ENCODE data around the gene TXLNG. TPM values are rescaled to one million over a fixed set of nuclear protein-coding genes. Genes with fewer than 3 reads are reported as not detected.

TXLNG gene
- total RNA-seq, 1 experiment from 2014 or later: 39.2 TPM

GRCh38 chrX:16868920-16869319, 82.7 kb downstream of the TXLNG start:
- peak overlapping the region; percentile 98 for H3K27ac ChIP-seq
- H3K4me1 ChIP-seq: 0 out of 2 replicates have a peak, but pooled peaks cover 4% of the 10 kb centered on the region
- H3K27me3 ChIP-seq: no peaks in the 10 kb centered on the region
- H3K36me3 ChIP-seq: peaks cover 42% of the 10 kb centered on the region
- DNase-seq: no peak
- peak overlapping the region; percentile 97 for H3K4me3 ChIP-seq
- no peaks in the 10 kb centered on the region for H3K9me3 ChIP-seq (replicated peaks)

GRCh38 chrX:16869393-16870094, 83.3 kb downstream of the TXLNG start:
- Histone ChIP-seq H3K36me3 (peaks cover 38% of the 10 kb centered on the region), H3K27ac (peak overlapping the region; percentile 98), H3K4me3 (peak overlapping the region; percentile 97), H3K27me3 (no peaks in the 10 kb centered on the region), H3K4me1 (0 out of 2 replicates have a peak, but pooled peaks cover 4% of the 10 kb centered on the region), H3K9me3 (replicated peaks) (no peaks in the 10 kb centered on the region)
- peak; percentile 57 to 72 for DNase-seq

- 0 out of 2 replicates have a peak, but pooled peaks cover 4% of the 10 kb centered on the region for H3K4me1 ChIP-seq
- H3K9me3 ChIP-seq (replicated peaks): no peaks in the 10 kb centered on the region
- H3K27ac ChIP-seq: peak within 1 kb of the TSS; percentile 98
- H3K27me3 ChIP-seq: no peaks in the 10 kb centered on the region
- H3K36me3 ChIP-seq: peaks cover 33% of the 10 kb centered on the region
- peak; percentile 94 to 95 for DNase-seq
- peak within 1 kb of the TSS; percentile 97 for H3K4me3 ChIP-seq
Observed at GRCh38 chrX:16870095-16870861, 84.0 kb downstream of the TXLNG start, which contains the start of gene RBBP7. RBBP7 (minus strand) TSS chrX:16870362; CDS start chrX:16870053, 309 bp downstream.

- Histone ChIP-seq H3K27ac (peak overlapping the region; percentile 66), H3K4me3 (peak overlapping the region; percentile 64), H3K4me1 (0 out of 2 replicates have a peak, but pooled peaks cover 4% of the 10 kb centered on the region), H3K36me3 (peaks cover 25% of the 10 kb centered on the region), H3K27me3 (no peaks in the 10 kb centered on the region; the same call in 1 of the 2 replicates), H3K9me3 (replicated peaks) (no peaks in the 10 kb centered on the region)
- peak; percentile 59 to 67 for DNase-seq
Observed at GRCh38 chrX:16870862-16871815, 84.9 kb downstream of the TXLNG start.

GRCh38 chrX:16873106-16873505, 86.8 kb downstream of the TXLNG start:
- no peaks in the 10 kb centered on the region for H3K9me3 ChIP-seq (replicated peaks)
- H3K4me1 ChIP-seq: 0 out of 2 replicates have a peak, but pooled peaks cover 4% of the 10 kb centered on the region
- H3K27ac ChIP-seq: no peak overlapping the region
- no peak for DNase-seq
- H3K36me3 ChIP-seq: peaks cover 9% of the 10 kb centered on the region; the same call in 1 of the 2 replicates
- H3K27me3 ChIP-seq: no peaks in the 10 kb centered on the region; the same call in 1 of the 2 replicates
- H3K4me3 ChIP-seq: no peak overlapping the region

GRCh38 chrX:16874458-16875095, 88.3 kb downstream of the TXLNG start:
- Histone ChIP-seq H3K9me3 (replicated peaks) (no peaks in the 10 kb centered on the region), H3K27me3 (no peaks in the 10 kb centered on the region; the same call in 1 of the 2 replicates), H3K4me3 (no peak overlapping the region), H3K27ac (no peak overlapping the region), H3K4me1 (no peaks in the 10 kb centered on the region), H3K36me3 (no peaks in the 10 kb centered on the region)
- no peak for DNase-seq

- Histone ChIP-seq H3K9me3 (replicated peaks) (no peaks in the 10 kb centered on the region), H3K4me3 (no peak overlapping the region), H3K4me1 (peaks cover 1% of the 10 kb centered on the region; the same call in 1 of the 2 replicates), H3K36me3 (no peaks in the 10 kb centered on the region), H3K27ac (no peak overlapping the region), H3K27me3 (no peaks in the 10 kb centered on the region; the same call in 1 of the 2 replicates)
- DNase-seq: no peak
Observed at GRCh38 chrX:16876696-16877095, 90.4 kb downstream of the TXLNG start.

GRCh38 chrX:16882169-16882568, 95.9 kb downstream of the TXLNG start:
- Histone ChIP-seq H3K36me3 (no peaks in the 10 kb centered on the region), H3K27me3 (no peaks in the 10 kb centered on the region), H3K27ac (peak overlapping the region; percentile 45), H3K4me3 (peak overlapping the region; percentile 52), H3K4me1 (peaks cover 6% of the 10 kb centered on the region; the same call in 1 of the 2 replicates), H3K9me3 (replicated peaks) (no peaks in the 10 kb centered on the region)
- peak; percentile 57 to 61 for DNase-seq

- Histone ChIP-seq H3K27me3 (no peaks in the 10 kb centered on the region), H3K9me3 (replicated peaks) (no peaks in the 10 kb centered on the region), H3K27ac (peak overlapping the region; percentile 45), H3K4me3 (peak overlapping the region; percentile 52), H3K4me1 (peaks cover 6% of the 10 kb centered on the region; the same call in 1 of the 2 replicates), H3K36me3 (no peaks in the 10 kb centered on the region)
- DNase-seq: peak; percentile 77 to 91
Observed at GRCh38 chrX:16882702-16883486, 96.6 kb downstream of the TXLNG start.

- H3K27ac ChIP-seq: no peak overlapping the region
- H3K9me3 ChIP-seq (replicated peaks): no peaks in the 10 kb centered on the region
- H3K36me3 ChIP-seq: no peaks in the 10 kb centered on the region
- H3K27me3 ChIP-seq: no peaks in the 10 kb centered on the region
- no peak overlapping the region for H3K4me3 ChIP-seq
- peaks cover 6% of the 10 kb centered on the region; the same call in 1 of the 2 replicates for H3K4me1 ChIP-seq
- no peak for DNase-seq
Observed at GRCh38 chrX:16883487-16883804, 97.2 kb downstream of the TXLNG start.

- Histone ChIP-seq H3K27ac (no peak overlapping the region), H3K4me3 (no peak overlapping the region), H3K36me3 (no peaks in the 10 kb centered on the region), H3K4me1 (peaks cover 6% of the 10 kb centered on the region; the same call in 1 of the 2 replicates), H3K9me3 (replicated peaks) (no peaks in the 10 kb centered on the region), H3K27me3 (no peaks in the 10 kb centered on the region)
- no peak for DNase-seq
Observed at GRCh38 chrX:16885628-16886027, 99.4 kb downstream of the TXLNG start.

- peak; percentile 77 to 92 for DNase-seq
- Histone ChIP-seq H3K36me3 (no peaks in the 10 kb centered on the region), H3K27me3 (no peaks in the 10 kb centered on the region), H3K4me1 (no peaks in the 10 kb centered on the region), H3K9me3 (replicated peaks) (no peaks in the 10 kb centered on the region), H3K4me3 (no peak overlapping the region), H3K27ac (no peak overlapping the region)
Observed at GRCh38 chrX:16892504-16893362, 106.5 kb downstream of the TXLNG start.

Measured in SJCRH30 (cell line).